NCI-H146 treated with DMSO at 0.1 percent for 48 hours (cell line): ENCODE results near the gene EPG5.
"Not testable (repeated sequence)": the region's sequence is repeated elsewhere in the genome, so short reads cannot be mapped to it uniquely, and the experiment has no call there.

Source experiments
- DNase-seq: peaks from one replicate; lab custom pipeline; 2025; ENCODE audit not compliant: unreplicated experiment; lab: John Stamatoyannopoulos, UW

The EPG5 gene

DNA sequence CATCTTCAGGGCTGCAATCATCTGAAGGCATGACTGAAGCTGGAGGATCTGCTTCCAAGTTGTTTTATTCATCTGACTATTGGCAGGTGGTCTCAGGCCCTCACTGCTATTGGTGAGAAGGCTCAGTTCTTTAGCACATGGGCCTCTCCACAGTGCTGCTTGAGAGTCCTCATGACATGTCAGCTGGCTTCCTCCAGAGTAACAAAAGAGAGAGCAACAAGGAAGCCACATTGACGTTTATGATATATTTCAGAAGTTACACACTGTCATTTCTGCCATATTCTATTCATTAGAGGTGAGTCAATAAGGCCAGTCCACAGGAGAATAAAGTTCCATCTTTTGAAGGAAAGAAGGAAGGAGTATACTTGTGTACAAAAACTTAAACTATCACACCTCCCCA is 149.6 kb downstream of the EPG5 start:
- no peak for DNase-seq

GRCh38 chr18:45814733-45815132 is 152.4 kb downstream of the EPG5 start:
- not testable (repeated sequence) for DNase-seq

- DNase-seq: not testable (repeated sequence)
These were observed 160.0 kb downstream of the EPG5 start for GRCh38 chr18:45807144-45807543.

- no peak for DNase-seq
These were observed 160.9 kb downstream of the EPG5 start for GRCh38 chr18:45806226-45806625.

GRCh38 chr18:45805551-45805950 is 161.6 kb downstream of the EPG5 start:
- no peak for DNase-seq

DNA sequence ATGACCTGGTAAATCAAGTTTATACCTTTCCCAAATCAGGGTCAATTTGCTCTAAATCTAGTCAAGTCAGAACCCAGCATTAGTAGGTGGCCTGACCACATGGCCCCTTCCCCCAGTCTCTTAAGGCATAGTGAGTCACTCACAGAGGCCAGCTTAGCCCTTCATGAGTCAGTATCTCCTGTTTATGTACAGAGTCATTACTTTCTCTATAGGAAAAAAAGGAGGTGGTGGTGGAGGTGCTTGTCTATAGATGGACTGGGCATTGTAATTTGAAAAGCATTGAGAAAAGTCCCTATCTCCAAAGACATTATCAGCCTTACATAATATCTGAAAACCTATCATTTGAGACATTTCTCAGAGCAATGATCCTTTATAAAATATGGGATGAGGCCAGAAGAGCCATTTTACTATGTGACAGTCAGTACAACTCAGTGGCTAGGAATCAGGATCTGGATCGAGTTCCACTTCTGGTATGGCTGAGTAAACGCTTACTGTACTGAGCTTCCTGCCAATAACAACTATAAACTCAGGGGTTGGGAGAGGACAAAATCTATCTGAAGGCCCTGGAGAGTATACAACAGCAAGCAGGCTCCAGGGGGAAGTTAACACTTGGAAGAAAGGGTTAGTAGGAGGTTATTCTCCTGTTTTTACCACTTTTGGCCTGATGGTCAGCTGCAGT is 164.2 kb downstream of the EPG5 start:
- no peak for DNase-seq

DNA sequence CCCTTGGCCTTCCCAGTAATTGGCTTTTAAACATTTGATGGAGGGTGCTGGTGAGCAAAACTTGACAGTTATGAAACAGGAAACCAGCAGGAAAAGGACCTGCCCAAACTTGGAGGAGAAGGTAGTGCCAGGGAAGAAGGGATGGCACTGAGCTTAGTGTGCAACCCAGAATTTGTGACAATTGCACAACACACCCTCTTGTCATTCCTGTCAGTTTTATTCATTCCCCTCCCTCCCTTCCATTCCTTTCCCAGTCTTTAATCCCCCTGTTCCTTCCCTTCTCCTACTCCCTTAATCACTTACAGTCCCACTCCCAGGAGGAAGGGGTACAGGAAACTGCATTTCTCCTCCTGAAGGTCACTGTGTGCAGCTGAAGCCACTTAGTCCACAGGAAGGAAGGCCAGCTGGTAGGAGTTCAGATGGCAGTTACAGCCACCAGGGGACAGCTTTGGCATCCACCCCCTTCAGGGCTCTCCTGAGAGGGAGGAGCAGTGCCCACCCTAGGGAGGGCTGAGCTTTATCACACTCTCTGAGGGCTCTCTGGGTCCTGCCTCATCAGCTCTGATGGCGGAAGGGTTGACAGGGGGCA is 165.6 kb downstream of the EPG5 start:
- no peak for DNase-seq
